NCI-H2029 treated with DMSO at 0.1 percent for 48 hours (cell line): ENCODE data around the gene MAVS.
A peak's percentile ranks its signal among the peaks of the same experiment; 100 is the strongest.

Experiments
- DNase-seq: peaks from one replicate; lab custom pipeline; 2025; lab: John Stamatoyannopoulos, UW

Gene MAVS

DNA sequence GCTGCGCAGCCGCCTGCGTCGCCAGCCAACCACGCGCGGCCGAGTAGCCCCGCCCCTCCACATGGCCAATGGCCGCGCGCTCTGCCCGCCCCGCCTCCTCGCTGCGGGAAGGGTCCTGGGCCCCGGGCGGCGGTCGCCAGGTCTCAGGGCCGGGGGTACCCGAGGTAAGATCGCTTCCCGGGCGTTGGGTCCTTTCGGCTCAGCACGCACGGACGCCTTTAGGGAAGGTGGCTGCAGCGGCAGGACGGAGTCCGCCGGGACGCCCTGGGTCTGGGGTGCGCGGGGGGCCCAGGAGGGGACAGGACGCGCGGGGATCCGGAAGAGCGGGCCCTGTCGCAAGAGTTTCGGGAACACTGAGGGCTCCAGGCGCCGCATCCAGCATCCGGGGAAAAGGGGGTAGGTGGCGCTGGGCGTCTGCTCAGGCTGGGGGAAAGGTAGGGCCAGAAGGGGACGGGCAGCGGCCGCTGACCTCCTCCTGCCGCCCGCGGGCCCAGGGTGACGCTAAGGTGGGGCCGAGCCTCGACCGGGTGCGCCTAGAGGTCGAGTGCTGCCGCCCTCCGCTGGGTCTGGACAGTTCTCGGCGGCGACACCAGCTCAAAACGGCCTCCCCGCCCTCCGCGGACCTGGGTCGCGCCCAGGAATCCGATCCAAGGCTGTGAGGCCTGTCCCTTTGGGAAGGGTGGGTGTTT is at the start of gene MAVS:
MAVS (plus strand) TSS at position 95 of the 689 bp plus-strand sequence. CDS start 7,791 bp downstream, outside the sequence.
- peak; percentile 45 for DNase-seq

DNA sequence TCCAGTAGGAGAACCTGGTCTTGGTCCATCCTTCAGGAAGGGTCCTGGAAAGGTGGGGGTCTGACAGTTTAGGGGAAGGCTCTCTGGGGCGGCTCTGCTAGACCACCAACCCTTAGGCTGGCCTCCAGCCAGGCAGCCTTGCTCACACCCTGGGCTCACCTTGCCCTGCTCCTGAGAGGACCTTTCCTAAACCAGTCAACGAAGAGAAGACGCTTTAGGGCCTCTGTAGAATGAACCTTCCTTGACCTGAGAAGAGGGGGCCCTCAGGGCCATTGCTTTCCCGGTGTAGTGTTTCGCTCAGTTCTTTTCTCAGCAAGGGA is 49.4 kb upstream of the MAVS start:
- DNase-seq = no peak

DNA sequence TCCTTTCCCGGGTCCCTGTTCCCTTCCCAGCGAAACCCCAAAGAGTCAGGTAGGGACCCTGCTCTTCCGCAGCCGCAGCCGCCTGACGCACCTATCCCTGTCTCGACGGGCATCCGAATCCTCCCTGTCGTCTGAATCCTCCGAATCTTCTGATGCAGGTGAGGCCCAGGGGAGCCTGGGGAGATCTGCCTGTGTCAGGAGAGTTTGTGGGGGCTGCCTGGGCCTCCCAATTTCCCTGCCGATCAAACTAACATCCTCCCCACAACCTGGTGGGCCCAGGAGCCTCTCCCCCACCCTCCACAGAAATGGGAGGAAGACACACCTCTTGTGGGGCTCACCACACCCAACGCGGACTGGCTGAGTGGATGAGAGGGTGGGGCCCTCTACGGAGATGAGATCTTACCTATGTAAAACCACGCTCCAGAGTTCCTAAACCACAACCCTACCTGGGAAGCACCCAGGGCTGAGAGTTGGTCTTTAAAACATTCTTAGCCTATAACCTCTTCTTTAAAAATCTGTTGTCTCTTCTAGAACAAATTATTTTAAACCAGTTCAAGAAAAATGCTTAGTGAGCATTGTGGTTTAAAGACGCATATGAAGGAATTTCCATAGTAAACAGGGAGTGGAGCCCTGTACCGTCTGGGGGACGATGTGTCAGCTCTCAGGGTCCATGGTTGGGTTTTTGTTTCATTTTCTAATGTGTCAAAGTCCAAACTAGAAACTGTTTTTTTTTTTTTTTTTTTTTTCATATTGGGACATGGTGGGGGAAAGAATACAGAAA is 48.9 kb upstream of the MAVS start:
- DNase-seq = no peak

DNA sequence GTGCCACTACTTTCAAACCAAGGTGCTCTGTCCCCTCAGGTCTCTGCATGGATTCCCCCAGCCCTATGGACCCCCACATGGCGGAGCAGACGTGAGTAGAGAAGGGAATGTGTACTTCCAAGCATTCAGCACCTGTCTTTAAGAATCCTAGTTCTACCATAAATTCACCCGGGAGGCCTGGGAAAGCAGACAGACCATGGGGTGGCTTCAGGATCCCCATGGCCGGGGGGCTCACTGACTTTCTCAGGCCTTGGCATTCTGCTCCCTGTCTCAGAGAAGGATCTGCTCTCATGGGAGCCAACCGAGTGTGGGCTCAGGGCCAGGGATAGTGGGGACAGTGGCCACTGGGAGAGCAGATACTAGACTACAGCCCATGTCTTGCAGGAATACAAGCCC is 48.3 kb upstream of the MAVS start:
- DNase-seq = no peak

DNA sequence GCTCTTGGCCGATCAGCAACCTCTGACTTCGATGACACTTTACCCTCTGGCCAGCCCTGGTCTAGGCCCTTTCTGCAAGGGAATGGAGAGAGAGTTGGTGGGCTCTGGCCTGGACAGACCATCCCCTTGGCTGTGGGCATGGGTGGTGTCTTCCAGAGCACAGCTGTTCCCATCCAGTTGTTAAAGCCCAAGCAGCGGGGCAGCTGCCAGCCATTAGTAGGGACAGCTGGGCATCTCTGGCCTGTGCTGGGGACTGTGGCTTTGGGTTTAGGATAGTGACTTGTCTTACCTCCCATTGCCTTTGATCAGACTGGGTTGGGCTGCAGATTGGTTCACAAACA is 47.8 kb upstream of the MAVS start:
- DNase-seq = no peak

DNA sequence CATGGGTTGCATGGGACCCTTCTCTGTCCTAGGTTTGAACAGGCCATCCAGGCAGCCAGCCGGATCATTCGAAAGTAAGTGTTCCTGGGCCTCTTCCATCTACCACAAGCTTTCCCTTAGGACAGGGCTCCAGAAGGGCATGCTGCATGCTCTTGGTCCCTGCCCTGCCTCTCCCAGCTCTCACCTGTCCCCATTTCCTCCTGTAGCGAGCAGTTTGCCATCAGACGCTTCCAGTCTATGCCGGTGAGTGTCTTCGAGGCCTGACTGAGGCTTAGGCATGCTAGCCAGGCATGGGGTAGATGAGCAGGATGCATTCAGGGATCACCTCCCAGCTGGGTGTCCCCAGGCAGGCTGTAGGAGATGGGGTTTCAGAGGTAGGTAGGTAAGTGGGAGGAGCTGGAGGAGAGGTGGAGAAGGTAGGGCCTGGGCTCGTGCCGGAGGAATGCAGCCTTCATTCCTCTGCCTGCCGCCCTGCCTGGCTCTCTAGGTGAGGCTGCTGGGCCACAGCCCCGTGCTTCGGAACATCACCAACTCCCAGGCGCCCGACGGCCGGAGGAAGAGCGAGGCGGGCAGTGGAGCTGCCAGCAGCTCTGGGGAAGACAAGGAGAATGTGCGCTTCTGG is 46.3 kb upstream of the MAVS start:
- no peak for DNase-seq

DNA sequence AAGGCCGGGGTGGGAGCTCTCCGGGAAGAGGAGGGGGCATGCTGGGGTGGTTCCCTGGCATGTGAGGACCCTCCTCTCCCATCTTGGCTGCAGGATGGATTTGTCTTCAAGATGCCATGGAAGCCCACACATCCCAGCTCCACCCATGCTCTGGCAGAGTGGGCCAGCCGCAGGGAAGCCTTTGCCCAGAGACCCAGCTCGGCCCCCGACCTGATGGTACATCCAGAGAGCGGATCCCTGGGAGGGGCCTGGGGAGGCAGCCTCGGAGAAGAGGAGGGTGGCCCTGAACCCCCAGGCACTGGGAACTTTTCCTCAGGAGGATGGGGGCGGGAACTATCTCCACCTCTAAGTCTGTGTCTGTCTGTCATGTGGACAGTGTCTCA is 45.8 kb upstream of the MAVS start:
- DNase-seq = no peak

DNA sequence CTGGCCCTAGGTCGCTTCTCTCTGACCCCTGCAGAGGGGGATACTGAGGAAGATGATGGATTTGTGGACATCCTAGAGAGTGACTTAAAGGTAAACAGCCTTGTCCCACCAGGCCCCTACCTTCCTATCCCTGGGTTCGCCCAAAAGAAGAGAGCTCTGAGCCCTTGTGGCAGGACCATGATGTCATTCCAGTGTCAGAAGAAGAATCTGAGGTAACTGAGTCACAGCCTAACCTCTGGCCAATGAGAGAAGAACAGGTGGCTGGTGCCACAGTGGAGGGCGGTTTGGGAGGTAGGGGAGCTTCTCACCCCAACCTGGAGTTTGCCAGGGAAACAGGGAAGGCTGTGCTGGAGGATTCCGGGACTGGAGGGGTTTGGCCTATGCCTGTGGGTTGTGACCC is 45.3 kb upstream of the MAVS start:
- DNase-seq = no peak

DNA sequence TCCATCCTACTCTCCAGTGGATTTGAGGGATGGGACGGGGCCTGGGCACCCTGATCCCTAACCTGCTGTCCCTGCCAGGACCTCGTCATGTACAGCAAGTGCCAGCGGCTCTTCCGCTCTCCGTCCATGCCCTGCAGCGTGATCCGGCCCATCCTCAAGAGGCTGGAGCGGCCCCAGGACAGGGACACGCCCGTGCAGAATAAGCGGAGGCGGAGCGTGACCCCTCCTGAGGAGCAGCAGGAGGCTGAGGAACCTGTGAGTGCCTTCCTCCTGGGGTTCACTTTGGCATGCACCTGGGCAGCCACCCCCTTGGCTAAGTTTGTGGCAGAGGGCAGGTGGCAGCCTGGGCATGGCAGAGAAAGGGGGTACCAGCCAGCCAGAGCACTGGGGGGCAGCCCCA is 44.8 kb upstream of the MAVS start:
- no peak for DNase-seq

DNA sequence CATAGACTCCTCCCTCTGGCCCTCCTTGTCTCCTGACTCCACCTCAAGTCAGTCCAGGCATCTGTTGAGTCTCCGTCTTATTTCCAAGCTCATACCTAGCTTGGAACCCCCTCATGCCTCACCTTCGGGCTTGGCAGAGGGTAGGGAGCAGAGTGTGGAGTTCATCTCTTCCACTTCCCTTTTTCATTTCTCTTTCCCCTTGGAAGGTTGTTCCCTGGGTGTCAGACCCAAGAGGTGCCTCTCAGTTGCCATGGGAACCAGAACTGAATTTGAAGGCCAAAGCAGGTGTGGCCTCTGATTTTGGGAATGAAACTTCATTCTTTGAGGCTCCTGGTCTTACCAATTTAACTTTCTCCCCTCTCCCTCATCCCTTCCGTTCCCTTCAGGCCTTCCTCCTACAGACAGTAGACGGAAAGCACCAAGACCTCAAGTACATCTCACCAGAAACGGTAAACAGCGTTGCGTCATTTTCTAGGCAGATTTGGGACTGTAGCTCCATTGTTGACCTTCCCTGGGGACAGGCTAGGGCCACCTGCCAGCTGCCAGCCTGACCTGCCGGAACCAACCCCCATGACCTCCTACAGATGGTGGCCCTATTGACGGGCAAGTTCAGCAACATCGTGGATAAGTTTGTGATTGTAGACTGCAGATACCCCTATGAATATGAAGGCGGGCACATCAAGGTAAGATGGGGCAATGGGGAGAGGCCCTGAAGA is 44.0 kb upstream of the MAVS start:
- DNase-seq = no peak

DNA sequence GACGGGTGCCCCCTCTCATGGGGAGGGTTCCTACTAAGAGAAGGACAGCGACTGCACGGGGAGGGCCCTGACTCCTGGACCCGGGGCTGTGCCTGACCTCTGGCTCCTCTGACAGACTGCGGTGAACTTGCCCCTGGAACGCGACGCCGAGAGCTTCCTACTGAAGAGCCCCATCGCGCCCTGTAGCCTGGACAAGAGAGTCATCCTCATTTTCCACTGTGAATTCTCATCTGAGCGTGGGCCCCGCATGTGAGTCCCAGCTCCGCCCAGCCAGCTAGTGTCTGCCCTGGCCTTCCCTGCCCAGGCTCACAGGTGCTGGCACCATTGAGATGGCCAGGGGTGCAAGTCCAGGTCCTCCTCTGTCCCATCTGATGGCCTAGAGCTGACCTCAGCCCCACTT is 43.3 kb upstream of the MAVS start:
- no peak for DNase-seq

DNA sequence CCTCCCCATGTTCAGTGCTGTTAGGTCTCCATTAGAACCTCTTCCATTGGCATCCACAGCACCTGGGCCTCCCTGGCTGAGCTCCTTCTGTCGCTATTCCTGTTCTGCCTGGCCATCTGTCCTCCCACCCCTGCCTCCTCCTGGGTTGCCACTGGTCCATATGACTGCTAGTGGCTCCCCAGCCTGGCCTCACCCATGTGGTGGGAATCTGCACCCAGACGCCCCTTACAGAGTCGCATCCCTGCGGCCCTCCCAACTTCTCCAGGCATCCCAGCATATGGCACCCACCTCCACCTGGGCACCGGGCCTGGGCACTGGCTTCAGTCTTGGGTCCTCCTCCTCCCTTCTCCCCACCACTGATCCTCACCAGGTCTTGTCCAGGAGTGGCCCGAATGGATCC is 42.8 kb upstream of the MAVS start:
- no peak for DNase-seq

DNA sequence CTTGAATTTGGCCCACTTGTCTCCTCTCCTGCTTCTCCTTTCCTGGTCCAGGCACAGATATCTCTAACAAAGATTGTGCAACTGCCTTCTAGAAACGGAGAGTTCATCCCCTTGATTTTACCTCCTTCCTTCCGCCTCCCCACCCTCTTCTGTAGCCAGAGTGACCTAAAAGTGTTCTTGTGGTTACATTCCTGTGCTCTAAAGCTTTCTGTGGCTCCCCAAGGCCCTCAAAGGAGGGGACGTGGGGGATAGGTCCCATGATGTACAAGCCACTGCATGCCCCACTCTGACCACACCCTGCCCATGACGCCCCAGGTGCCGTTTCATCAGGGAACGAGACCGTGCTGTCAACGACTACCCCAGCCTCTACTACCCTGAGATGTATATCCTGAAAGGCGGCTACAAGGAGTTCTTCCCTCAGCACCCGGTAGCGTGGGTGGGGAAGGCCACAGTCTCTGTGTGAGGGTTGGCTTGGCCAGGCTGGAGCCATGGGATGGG is 42.3 kb upstream of the MAVS start:
- DNase-seq = no peak

DNA sequence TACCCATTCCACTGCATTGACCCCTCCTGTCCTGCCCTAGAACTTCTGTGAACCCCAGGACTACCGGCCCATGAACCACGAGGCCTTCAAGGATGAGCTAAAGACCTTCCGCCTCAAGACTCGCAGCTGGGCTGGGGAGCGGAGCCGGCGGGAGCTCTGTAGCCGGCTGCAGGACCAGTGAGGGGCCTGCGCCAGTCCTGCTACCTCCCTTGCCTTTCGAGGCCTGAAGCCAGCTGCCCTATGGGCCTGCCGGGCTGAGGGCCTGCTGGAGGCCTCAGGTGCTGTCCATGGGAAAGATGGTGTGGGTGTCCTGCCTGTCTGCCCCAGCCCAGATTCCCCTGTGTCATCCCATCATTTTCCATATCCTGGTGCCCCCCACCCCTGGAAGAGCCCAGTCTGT is 41.9 kb upstream of the MAVS start:
- DNase-seq = no peak

DNA sequence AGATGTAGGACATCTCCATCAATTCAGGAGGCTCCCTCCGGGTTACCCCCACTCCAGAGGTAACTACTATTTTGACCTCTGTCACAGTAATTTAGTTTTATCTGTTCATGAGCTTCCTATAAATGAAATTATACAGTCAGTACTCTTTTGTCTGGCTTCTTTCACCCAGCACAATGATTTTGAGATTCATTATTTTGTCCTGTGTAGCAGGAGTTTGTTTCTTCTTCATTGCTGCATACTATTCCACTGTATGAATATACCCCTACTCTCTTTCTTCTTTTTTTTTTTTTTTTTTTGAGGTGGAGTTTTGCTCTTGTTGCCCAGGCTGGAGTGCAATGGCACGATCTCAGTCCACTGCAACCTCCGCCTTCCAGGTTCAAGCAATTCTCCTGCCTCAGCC is 38.1 kb upstream of the MAVS start:
- no peak for DNase-seq

DNA sequence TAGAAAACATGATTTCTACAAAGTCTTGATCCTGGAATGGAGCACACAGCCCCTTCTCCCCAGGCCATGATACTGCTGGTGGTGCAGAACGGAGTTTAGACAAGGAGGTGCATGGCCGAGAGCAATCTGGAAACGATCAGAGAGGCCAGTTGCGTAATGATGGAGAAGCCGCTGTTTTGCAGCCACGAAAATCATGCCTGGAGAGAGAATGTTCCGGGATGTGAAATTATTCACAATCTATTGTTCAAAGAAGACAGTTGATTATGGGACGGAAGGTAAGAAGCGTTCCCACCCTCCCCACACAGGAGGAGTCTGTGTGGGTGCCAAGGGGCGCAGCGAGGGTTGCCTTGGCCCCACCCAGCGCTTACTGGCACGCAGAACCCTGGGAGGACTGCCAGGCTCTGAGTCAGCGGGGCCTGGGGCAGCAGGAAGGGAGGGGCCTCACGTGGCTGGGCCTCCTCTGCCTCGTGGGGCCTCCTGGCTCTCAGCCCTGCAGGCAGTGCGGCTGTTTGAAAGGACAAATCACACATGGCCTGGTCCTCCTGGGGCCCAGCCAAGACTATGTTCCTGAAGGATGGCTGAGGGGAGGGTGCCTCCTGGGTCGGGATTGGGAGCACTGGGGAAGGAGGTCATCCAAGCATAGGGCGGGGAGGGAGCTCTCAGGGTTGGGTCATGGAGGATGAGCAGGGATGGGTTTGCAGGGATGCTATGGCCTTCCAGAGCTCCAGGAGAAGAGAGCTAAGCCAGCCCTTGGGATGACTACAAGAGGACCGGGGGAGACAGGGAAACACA is 35.0 kb upstream of the MAVS start:
- DNase-seq = peak; percentile 94

DNA sequence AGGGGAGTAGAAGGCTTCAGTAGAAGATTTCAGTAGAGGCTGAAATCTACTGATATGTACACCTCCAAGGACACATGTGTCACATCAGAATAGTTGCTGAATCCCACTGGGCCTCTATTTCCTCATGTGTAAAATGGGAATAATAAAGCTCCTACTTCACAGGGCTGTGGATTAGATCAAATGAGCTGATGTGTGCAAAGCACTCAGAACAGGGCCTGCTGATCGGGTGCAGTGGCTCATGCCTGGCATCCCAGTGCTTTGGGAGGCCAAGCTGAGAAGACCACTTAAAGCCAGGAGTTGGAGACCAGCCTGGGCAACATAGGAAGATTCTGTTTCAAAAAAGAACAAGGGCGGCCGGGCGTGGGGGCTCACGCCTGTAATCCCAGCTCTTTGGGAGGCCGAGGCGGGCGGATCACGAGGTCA is 34.4 kb upstream of the MAVS start:
- no peak for DNase-seq

DNA sequence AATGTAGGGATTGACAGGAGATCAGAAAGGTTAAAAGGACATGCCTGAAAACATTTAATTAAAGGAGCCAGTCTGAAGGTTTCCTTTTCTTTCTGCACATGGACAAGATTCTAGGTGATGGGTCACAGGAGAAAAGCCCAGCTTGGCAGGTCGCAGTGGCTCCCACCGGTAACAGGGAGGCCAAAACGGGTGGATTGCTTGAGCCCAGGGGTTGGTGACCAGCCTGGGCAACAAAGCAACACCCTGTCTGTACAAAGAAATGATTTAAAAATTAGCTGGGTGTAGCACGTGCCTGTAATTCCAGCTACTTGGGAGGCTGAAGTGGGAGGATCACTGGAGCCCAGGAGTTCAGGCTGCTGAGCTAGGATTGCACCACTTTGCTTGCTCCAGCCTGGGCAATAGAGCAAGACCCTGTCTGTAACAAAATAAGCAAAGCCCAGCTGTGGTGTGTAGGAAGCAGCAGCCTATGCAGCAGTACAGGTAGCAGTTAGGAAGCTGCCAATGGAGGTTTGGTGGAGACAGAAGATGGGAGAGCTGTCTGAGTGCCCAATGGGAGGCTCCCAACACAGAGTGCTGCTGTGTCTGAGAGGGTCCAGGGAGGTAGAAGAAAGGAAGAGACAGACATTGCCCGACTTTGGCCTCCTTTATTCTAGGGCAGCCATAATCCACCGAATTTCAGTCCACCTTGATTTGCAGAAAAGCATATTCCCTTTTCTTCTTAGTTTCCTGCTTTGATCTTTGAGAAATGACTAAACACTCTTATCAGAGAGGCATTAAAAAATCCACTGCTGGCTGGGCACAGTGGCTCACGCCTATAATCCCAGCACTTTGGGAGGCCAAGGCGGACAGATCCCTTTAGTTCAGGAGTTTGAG is 33.4 kb upstream of the MAVS start:
- DNase-seq = no peak

DNA sequence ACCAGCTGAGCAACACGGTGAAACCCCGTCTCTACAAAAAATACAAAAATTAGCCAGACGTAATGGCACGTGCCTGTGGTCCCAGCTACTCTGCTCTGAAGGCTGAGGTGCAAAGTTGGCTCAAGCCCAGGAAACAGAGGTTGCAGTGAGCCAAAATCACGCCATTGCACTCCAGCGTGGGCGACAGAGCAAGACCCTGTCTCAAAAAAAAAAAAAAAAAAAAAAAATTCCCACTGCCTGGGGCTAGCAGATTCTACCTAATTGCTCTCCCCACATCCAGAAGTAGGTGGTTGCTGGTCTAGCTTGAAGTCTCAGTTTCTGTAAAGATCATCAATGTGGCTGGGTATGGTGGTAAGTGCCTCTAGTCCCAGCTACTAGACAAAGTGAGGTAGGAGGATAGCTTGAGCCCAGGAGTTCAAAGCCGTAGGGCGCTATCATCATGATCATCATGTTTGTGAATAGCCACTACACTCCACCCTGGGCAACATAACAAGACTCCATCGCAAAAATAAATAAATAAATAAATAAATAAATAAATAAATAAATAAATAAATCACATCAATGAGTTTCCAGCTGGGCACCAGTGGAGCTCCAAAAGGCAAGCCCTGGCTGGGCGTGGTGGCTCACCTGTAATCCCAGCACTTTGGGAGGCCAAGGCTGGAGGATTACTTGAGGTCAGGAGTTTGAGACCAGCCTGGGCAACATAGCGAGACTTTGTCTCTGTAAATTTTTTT is 32.6 kb upstream of the MAVS start:
- DNase-seq = no peak

DNA sequence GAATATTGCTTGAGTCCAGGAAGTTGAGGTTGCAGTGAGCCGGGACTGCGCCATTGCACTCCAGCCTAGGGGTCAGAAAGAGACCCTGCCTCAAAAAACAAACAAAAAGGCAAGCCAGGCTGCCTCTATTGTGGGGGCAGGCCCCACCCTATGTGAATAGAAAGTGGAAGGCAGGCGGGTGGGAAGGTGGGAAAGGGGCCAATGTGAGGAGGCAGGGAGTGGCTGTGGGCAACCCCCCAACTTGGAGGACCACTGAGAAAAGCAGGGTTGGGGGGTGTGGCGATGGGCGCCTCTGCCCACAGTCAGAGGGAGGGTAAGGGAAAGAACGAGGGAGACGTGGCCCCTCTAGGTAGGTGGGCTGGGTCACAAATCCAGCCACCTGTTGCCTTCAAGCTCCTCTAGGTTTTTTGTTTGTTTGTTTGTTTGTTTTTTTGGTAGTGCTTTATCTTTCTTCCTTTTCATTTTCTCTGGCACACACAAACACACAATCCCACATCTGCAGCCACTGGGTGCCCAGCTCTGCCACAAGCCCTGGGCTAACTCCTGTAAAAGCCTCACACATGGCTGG is 31.6 kb upstream of the MAVS start:
- no peak for DNase-seq
